Brain microvascular endothelial cell (primary cell): ENCODE data around the gene ZNF668.

Source experiments
- DNase-seq: peaks from one replicate; pipeline ENCODE4 v3.0.0-alpha.2; 2020
- H3K27ac ChIP-seq: fragments of 250-450 bp; sonication (Bioruptor Pico); 2 replicates; pipeline ENCODE4 v1.5.1; 2020; ENCODE audit warnings: mild to moderate bottlenecking, moderate library complexity
- H3K27me3 ChIP-seq: fragments of 250-450 bp; sonication (Bioruptor Pico); replicated peaks from 2 replicates; pipeline ENCODE4 v1.5.1; 2020; ENCODE audit warnings: mild to moderate bottlenecking
- H3K36me3 ChIP-seq: fragments of 250-450 bp; sonication (Bioruptor Pico); replicated peaks from 2 replicates; pipeline ENCODE4 v1.5.1; 2020; ENCODE audit warnings: mild to moderate bottlenecking
- H3K4me3 ChIP-seq: 2 replicates; pipeline ENCODE4 v1.5.1; 2011; ENCODE audit warnings: low read depth, mild to moderate bottlenecking, control low read depth, low read length, moderate library complexity
- in situ Hi-C: cut with HindIII; loops from 2 replicates; pipeline ENCODE4 v1.10.0; 2017; ENCODE audit warnings: low sequenced_read_pairs, low pct_ligation_motif_present
- TF ChIP-seq, protein P1 (sequence below): IDR thresholded peaks from 2 replicates; pipeline ENCODE4 v1.5.1; 2011; ENCODE audit warnings: low read depth, mild to moderate bottlenecking, moderate library complexity, low read length, control low read depth, inconsistent platforms; ENCODE audit errors: missing control alignments

Gene ZNF668

DNA sequence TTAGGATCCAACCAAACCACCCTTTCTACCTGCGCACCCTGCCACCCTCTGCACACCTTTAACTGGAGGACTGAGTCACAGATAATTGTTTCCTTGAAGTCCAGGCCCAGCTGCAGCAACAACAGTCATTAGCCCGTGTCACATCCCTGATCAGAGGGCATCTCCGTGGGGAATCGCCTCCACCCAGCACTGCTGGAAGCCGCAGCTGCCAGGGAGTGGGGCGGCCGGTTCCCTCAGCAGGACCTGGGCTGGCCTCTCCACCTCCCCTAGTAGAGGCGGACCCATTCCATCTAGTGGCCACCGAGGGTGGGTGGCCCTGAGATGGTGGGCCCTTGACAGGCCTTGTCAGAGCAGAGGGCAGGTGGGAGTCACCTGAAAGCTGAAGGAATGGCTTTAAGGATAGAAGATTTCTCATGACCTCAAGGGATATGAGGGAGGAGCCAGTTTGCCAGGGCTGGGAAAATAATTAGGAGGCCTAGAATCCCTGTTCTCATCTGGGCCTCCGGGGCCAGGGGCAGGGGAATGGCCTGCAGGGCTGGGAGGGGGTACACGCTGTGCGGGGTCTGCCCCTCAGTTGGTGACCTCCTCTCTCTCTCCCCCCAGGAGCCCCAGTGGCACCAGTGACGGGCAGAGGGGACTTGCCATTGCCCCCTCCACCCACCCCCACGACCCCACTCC lies 8.5 kb upstream of the ZNF668 start:
- Histone ChIP-seq H3K27me3 (no peaks in the 10 kb centered on the region), H3K36me3 (peaks cover 26% of the 10 kb centered on the region), H3K27ac (no peak overlapping the region), H3K4me3 (no peak overlapping the region)
- DNase-seq: no peak
- in situ Hi-C loops: no loop called here
- TF ChIP-seq, protein P1, sequence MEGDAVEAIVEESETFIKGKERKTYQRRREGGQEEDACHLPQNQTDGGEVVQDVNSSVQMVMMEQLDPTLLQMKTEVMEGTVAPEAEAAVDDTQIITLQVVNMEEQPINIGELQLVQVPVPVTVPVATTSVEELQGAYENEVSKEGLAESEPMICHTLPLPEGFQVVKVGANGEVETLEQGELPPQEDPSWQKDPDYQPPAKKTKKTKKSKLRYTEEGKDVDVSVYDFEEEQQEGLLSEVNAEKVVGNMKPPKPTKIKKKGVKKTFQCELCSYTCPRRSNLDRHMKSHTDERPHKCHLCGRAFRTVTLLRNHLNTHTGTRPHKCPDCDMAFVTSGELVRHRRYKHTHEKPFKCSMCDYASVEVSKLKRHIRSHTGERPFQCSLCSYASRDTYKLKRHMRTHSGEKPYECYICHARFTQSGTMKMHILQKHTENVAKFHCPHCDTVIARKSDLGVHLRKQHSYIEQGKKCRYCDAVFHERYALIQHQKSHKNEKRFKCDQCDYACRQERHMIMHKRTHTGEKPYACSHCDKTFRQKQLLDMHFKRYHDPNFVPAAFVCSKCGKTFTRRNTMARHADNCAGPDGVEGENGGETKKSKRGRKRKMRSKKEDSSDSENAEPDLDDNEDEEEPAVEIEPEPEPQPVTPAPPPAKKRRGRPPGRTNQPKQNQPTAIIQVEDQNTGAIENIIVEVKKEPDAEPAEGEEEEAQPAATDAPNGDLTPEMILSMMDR: no peak

DNA sequence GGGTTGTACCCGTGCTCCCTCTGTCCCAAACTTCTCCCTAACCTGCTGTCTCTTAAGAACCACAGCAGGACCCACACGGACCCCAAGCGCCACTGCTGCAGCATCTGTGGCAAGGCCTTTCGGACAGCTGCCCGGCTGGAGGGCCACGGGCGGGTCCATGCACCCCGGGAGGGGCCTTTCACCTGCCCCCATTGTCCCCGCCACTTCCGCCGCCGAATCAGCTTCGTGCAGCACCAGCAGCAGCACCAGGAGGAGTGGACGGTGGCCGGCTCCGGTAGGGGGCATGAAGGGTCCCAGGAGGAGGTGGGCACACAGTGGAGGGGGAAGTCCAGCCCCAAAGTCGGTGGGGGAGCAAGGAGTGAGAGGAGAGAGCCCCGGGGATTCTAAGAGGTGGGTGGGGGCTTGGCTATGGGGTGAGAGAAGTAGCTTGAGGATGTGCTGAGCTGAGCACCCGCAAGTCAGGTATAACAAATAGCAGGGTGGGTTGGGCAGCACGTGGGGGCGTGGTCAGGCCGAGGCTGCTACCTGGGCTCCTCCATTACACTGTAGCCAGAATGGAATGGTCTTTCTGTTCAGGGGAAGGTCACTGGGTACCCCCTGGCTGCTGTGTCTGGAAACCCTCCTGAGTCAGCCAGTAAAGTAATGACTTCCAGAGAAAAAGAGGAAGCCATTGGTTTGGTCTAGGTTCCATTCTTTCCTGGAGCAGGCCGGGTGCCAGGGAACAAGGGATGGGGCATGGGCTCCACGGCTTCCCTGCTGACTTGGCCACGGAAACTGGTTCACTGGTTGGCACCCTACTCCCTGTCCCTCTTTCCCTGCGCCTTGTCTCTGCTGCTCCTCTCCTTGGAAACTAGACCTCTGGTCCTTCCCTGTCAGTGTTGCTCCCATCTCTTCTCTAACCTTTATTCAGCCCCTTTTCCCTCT lies 7.7 kb upstream of the ZNF668 start:
- H3K36me3 ChIP-seq: peaks cover 28% of the 10 kb centered on the region
- H3K27me3 ChIP-seq: no peaks in the 10 kb centered on the region
- no peak overlapping the region for H3K4me3 ChIP-seq
- no peak for DNase-seq
- no peak overlapping the region for H3K27ac ChIP-seq
- TF ChIP-seq, protein P1: no peak
- in situ Hi-C loops: no loop called here

DNA sequence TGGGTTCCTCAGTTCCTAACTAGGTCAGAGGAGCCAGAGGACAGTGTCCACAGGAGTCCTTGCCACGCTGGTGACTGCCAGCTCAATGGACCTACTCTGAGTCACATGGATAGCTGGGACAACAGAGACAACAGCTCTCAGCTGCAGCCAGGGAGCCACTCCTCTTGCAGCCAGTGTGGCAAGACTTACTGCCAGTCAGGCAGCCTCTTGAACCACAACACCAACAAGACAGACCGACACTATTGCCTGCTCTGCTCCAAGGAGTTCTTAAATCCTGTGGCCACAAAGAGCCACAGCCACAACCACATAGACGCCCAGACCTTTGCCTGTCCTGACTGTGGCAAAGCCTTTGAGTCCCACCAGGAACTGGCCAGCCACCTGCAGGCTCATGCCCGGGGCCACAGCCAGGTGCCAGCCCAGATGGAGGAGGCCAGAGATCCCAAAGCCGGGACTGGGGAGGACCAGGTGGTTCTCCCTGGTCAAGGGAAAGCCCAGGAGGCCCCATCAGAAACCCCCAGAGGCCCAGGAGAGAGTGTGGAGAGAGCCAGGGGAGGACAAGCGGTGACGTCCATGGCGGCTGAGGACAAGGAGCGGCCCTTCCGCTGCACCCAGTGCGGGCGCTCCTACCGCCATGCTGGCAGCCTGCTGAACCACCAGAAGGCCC lies 6.8 kb upstream of the ZNF668 start:
- TF ChIP-seq, protein P1: no peak
- in situ Hi-C loops: no loop called here
- Histone ChIP-seq H3K4me3 (no peak overlapping the region), H3K36me3 (peaks cover 28% of the 10 kb centered on the region), H3K27me3 (no peaks in the 10 kb centered on the region), H3K27ac (no peak overlapping the region)
- no peak for DNase-seq

DNA sequence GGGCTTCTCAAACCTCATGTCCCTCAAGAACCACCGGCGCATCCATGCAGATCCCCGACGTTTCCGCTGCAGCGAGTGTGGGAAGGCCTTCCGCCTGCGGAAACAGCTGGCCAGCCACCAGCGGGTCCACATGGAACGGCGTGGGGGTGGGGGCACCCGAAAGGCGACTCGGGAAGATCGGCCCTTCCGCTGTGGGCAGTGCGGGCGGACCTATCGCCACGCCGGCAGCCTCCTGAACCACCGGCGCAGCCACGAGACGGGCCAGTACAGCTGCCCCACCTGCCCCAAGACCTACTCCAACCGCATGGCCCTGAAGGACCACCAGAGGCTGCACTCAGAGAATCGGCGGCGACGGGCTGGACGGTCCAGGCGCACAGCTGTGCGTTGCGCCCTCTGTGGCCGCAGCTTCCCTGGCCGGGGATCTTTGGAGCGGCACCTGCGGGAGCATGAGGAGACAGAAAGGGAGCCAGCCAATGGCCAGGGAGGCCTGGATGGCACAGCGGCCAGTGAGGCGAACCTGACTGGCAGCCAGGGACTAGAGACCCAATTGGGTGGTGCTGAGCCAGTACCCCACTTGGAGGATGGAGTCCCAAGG lies 6.1 kb upstream of the ZNF668 start:
- in situ Hi-C loops: no loop called here
- TF ChIP-seq, protein P1: no peak
- Histone ChIP-seq H3K27ac (no peak overlapping the region), H3K27me3 (no peaks in the 10 kb centered on the region), H3K4me3 (no peak overlapping the region), H3K36me3 (peaks cover 28% of the 10 kb centered on the region)
- DNase-seq: no peak

DNA sequence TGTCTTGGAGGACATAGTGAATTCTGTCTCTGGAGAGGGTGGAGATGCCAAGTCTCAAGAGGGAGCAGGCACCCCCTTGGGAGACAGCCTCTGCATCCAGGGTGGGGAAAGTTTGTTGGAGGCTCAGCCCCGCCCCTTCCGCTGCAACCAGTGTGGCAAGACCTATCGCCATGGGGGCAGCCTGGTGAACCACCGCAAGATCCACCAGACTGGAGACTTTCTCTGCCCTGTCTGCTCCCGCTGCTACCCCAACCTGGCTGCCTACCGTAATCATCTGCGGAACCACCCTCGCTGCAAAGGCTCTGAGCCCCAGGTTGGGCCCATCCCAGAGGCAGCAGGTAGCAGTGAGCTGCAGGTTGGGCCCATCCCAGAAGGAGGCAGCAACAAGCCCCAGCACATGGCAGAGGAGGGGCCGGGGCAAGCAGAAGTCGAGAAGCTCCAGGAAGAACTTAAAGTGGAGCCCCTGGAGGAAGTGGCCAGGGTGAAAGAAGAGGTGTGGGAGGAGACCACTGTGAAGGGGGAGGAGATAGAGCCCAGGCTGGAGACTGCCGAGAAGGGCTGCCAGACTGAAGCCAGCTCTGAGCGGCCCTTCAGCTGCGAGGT lies 5.4 kb upstream of the ZNF668 start:
- no peak for DNase-seq

More for the DNA sequence above, 5.4 kb upstream of the ZNF668 start:
- Histone ChIP-seq H3K27ac (no peak overlapping the region), H3K36me3 (peaks cover 28% of the 10 kb centered on the region), H3K4me3 (no peak overlapping the region), H3K27me3 (no peaks in the 10 kb centered on the region)
- in situ Hi-C loops: no loop called here
- TF ChIP-seq, protein P1: no peak
